ENCODE data around the gene LSAMP. TPM values are rescaled to one million over a fixed set of nuclear protein-coding genes. Genes with fewer than 3 reads are reported as not detected.

Gene LSAMP
- total and polyA plus RNA-seq, 7 donors: 0.23 to 47.1 (median 22.9) TPM

DNA sequence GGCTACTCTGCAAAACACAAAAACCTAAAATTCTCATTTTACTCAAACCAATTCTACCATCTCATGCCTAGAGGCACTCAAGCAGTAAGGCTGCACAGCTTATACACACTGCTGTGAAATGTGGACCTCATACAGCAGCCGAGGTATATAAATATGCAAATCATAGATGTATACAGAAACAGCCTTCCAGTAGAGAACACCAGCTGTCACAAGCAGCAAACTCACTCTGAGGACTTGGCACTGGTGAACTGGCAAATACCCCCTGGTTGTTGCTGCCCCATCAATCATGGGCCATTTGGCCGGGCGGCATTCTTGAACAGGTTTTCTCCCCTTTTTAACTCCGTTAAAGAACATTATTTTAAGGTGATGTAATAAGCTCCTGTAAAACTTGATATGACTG, 378.0 kb downstream of the LSAMP start:
- Histone ChIP-seq H3K36me3 (no peaks in the 10 kb centered on the region), H3K4me1 (no peaks in the 10 kb centered on the region), H3K27ac (no peak overlapping the region), H3K4me3 (no peak overlapping the region), H3K9me3 (no peaks in the 10 kb centered on the region), H3K27me3 (no peaks in the 10 kb centered on the region)
- intact Hi-C loops (cut with DNase I): no loop called here
- 70 to 80% methylated on average over 4 of the region's 4 CpGs for WGBS, 2 donors
- DNase-seq: no peak
- TF ChIP-seq, protein P1, sequence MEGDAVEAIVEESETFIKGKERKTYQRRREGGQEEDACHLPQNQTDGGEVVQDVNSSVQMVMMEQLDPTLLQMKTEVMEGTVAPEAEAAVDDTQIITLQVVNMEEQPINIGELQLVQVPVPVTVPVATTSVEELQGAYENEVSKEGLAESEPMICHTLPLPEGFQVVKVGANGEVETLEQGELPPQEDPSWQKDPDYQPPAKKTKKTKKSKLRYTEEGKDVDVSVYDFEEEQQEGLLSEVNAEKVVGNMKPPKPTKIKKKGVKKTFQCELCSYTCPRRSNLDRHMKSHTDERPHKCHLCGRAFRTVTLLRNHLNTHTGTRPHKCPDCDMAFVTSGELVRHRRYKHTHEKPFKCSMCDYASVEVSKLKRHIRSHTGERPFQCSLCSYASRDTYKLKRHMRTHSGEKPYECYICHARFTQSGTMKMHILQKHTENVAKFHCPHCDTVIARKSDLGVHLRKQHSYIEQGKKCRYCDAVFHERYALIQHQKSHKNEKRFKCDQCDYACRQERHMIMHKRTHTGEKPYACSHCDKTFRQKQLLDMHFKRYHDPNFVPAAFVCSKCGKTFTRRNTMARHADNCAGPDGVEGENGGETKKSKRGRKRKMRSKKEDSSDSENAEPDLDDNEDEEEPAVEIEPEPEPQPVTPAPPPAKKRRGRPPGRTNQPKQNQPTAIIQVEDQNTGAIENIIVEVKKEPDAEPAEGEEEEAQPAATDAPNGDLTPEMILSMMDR (IDR thresholded peaks at IDR 0.05): no peak

DNA sequence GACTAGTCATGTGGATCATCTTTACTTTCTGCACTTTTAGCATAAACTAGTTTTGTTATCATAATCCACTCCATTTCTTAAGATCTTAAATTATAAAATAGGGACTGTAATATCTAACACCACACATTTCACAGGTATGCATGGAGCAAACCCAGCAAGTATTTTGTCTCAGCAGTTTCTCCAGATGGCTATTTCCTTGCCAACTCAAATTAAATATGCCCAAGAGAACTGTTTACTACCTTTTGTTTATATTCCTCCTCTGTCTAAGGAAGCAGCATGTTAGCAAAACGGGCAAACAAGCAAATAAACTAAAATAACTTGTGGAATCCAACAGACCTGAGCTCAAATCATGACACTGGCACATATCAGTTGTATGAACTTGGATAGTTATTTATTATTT, 379.8 kb downstream of the LSAMP start:
- no peaks in the 10 kb centered on the region for H3K9me3 ChIP-seq
- no peak overlapping the region for H3K4me3 ChIP-seq
- WGBS, 2 donors: 3 to 43% methylated on average over 1 of the region's 1 CpG
- intact Hi-C loops (cut with DNase I): no loop called here
- DNase-seq: no peak
- H3K27me3 ChIP-seq: no peaks in the 10 kb centered on the region
- no peak overlapping the region for H3K27ac ChIP-seq
- no peaks in the 10 kb centered on the region for H3K4me1 ChIP-seq
- H3K36me3 ChIP-seq: no peaks in the 10 kb centered on the region
- no peak for TF ChIP-seq POLR2AphosphoS5 (IDR thresholded peaks at IDR 0.05)

DNA sequence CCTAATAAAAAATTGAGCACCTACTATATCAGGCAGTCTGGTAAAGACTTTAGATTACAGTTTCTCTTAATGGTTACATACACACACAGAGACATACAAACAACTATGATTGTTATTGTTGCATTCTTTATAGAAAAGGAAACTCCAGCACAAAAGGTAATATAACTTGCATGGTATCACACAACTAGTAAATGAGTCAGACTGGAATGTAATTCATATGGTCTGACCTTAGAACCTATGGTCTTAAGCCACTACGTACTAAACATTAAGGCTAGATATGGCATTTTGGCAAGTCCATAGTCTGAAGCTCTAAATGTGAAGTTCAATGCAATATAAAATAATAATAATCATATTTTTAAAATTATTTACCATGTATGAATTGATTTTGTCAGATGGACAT, 380.6 kb downstream of the LSAMP start:
- intact Hi-C loops (cut with DNase I): no loop called here

DNA sequence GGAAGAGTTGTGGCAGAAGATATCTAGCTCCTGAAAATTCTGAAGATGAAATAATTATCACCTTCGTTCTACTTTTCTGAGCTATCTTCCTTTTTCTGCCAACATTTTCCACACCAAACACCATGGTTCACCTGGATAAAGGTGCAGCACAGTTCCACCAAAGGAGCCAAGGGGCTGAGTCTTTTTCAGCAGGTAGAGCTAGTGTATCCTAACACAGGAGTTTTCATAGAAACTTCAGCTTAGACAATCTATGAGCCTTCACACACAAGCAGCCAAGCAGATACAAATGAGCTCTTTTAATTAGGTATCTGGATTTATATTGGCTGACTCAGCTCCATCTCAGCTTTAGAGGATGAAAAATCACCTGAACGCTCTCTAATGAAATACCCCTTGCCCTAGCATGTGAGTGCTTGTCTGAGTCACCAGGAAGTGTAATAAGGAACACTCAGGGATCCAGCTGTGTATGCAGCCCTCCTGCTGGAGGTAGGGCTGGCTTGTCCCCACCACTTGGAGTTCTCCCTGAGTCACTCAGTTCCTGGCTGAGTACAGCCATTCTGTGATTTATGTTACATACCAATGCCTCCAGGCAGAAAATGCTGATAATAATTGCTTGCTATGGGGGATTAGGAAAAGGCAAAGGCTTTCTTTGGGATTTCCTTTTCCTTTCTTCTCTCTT, 385.7 kb downstream of the LSAMP start:
- TF ChIP-seq, protein P1 (IDR thresholded peaks at IDR 0.05): no peak
- TF ChIP-seq EP300 (IDR thresholded peaks at IDR 0.05) (no peak), POLR2AphosphoS5 (IDR thresholded peaks at IDR 0.05) (no peak), POLR2A (IDR thresholded peaks at IDR 0.05) (no peak)
- H3K36me3 ChIP-seq: no peaks in the 10 kb centered on the region
- no peak overlapping the region for H3K4me3 ChIP-seq
- intact Hi-C loops (cut with DNase I): no loop called here
- peaks cover 0 to 6% (median 3%) of the 10 kb centered on the region in 4 donors for H3K4me1 ChIP-seq
- H3K27ac ChIP-seq: no peak overlapping the region
- 68 to 81% methylated on average over 2 of the region's 2 CpGs for WGBS, 2 donors
- no peaks in the 10 kb centered on the region for H3K27me3 ChIP-seq
- DNase-seq: no peak
- H3K9me3 ChIP-seq: no peaks in the 10 kb centered on the region

More for the DNA sequence above, 380.6 kb downstream of the LSAMP start:
- no peak for TF ChIP-seq POLR2A (IDR thresholded peaks at IDR 0.05)
- Histone ChIP-seq H3K36me3 (no peaks in the 10 kb centered on the region), H3K4me3 (no peak overlapping the region), H3K27ac (no peak overlapping the region), H3K4me1 (peaks cover 0 to 5% (median 2%) of the 10 kb centered on the region in 4 donors), H3K9me3 (no peaks in the 10 kb centered on the region), H3K27me3 (no peaks in the 10 kb centered on the region)
- WGBS, 2 donors: 31 to 63% methylated on average over 1 of the region's 1 CpG
- no peak for DNase-seq

DNA sequence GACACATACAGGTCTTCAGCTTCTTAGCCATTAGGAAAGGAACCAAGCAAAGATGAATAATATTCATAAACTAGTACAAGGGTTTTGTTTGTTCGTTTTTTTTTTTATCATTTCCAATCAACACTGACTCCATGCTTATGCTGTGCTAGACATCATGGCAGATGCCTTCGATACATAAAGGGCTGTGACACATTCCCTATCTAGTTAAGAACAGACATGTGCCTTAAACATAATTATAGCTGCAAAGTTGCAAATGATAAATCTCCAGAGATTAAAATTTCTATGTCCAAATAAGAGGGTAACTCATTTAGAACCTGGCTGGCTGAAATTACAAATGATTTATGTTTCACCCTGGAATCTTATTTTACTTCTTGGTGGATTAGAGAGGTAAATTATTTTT, 386.4 kb downstream of the LSAMP start:
- Histone ChIP-seq H3K27ac (no peak overlapping the region), H3K9me3 (no peaks in the 10 kb centered on the region), H3K36me3 (no peaks in the 10 kb centered on the region), H3K27me3 (no peaks in the 10 kb centered on the region), H3K4me1 (peaks cover 0 to 6% (median 3%) of the 10 kb centered on the region in 4 donors), H3K4me3 (no peak overlapping the region)
- intact Hi-C loops (cut with DNase I): no loop called here
- 71 to 85% methylated on average over 2 of the region's 2 CpGs for WGBS, 2 donors
- no peak for DNase-seq
- TF ChIP-seq POLR2A (IDR thresholded peaks at IDR 0.05) (no peak), POLR2AphosphoS5 (IDR thresholded peaks at IDR 0.05) (no peak), EP300 (IDR thresholded peaks at IDR 0.05) (no peak)
- TF ChIP-seq, protein P1 (IDR thresholded peaks at IDR 0.05): no peak

DNA sequence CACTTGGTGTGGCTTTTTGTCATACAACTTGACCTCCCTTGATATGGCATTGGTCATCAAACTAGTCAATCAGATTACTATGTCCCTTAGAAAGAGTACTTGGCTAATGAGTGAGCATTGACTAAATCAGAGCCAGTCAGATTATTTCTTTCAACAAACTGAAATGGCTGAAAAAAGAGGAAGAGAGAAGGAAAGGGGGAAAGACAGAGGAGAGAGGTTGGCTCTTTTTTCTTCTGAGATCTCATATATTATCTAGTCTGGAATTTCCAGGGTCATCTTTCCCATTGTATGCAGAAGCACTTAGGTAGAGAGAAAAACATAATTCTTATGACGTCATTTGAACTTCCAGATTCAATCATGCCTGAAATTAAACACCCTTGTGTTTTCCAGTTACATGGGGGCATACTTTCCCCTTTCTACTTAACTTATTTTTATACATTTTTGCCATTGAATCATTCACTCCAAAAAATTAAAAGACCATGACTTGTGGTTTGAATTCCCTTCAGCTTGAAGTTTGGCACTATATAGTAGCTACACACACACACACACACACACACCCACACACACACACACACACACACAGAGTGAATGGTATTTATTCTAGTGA, 387.8 kb downstream of the LSAMP start:
- intact Hi-C loops (cut with DNase I): no loop called here
- Histone ChIP-seq H3K4me1 (peaks cover 0 to 6% (median 3%) of the 10 kb centered on the region in 4 donors), H3K4me3 (no peak overlapping the region), H3K27me3 (no peaks in the 10 kb centered on the region), H3K27ac (no peak overlapping the region), H3K9me3 (no peaks in the 10 kb centered on the region), H3K36me3 (no peaks in the 10 kb centered on the region)
- no peak for DNase-seq
- no peak for TF ChIP-seq POLR2AphosphoS5 (IDR thresholded peaks at IDR 0.05)
- no peak for TF ChIP-seq POLR2A (IDR thresholded peaks at IDR 0.05)
- no peak for TF ChIP-seq EP300 (IDR thresholded peaks at IDR 0.05)
- TF ChIP-seq, protein P1 (IDR thresholded peaks at IDR 0.05): no peak
- WGBS, 2 donors: 76 to 85% methylated on average over 1 of the region's 1 CpG

Measured in sigmoid colon (tissue), 7 donors.